ENCODE results near the gene FLRT1.

Gene FLRT1

GRCh38 chr11:64007160-64007628 is 28.5 kb upstream of the FLRT1 start:
- DNase-seq, result no peak

GRCh38 chr11:64007629-64008282 is 28.0 kb upstream of the FLRT1 start:
- DNase-seq, result no peak

DNA sequence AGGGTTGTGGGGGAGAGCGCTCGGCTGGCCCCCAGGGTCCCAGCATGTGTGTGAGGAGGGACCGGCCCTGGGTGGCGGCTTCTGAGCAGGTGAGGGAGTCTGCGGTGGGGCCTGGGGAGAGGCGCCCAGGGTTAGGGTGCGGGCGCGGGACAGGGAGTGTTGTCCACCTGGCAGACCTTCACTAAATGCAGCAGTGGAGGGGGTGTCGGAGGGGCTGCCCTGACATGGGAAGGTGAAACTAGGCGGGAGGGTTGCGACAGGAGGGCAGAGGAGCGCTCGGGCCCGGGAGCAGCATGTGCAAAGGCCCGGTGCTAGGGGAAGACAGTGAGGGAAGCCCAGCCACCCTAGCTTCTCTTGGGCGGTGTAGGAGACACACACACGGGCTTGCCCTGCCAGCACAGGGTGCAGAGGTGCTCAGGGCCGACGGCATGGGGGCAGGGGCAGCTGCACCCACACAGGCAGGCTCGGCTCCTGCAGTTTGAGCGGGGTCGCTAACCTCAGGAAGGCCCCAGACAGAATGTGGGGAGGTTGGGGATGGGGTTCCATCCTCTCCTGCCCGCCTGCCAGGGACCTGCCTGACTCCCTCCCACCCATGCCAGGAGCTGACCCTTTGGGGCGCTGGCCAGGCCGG is 27.3 kb upstream of the FLRT1 start:
- DNase-seq, result no peak

GRCh38 chr11:64008914-64009633 is 26.7 kb upstream of the FLRT1 start:
- no peak for DNase-seq

DNA sequence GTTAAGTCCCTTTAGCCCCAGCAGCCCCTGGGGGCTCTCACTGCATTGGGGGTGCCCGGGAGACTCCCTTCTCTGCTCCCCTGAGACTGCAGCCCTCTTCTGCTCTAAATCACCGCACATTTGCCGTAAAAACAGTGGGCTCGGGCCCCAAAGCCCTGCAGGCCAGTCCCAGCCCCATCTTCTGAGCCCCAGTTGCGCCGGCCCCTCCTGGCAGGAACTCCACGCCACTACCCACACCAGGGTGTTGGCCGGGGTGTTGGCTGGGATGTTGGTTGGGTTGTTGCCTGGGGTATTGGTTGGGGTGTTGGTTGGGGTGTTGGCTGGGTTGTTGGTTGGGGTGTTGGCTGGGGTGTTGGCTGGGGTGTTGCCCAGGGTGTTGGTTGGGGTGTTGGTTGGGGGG is 26.0 kb upstream of the FLRT1 start:
- DNase-seq, result no peak

DNA sequence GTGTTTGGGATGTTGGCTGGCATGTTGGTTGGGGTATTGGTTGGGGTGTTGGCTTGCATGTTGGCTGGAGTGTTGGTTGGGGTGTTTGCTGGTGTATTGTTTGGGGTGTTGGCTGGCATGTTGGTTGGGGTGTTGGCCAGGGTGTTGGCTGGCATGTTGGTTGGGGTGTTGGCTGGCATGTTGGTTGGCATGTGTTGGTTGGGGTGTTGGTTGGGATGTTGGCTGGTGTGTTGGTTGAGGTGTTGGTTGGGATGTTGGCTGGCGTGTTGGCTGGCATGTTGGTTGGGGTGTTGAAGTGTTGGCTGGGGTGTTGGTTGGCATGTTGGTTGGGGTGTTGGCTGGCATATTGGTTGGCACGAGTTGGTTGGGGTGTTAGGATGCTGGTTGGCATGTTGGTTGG is 24.9 kb upstream of the FLRT1 start:
- DNase-seq, result no peak

- DNase-seq, result no peak
Observed at GRCh38 chr11:64011371-64011770, 24.4 kb upstream of the FLRT1 start.

DNA sequence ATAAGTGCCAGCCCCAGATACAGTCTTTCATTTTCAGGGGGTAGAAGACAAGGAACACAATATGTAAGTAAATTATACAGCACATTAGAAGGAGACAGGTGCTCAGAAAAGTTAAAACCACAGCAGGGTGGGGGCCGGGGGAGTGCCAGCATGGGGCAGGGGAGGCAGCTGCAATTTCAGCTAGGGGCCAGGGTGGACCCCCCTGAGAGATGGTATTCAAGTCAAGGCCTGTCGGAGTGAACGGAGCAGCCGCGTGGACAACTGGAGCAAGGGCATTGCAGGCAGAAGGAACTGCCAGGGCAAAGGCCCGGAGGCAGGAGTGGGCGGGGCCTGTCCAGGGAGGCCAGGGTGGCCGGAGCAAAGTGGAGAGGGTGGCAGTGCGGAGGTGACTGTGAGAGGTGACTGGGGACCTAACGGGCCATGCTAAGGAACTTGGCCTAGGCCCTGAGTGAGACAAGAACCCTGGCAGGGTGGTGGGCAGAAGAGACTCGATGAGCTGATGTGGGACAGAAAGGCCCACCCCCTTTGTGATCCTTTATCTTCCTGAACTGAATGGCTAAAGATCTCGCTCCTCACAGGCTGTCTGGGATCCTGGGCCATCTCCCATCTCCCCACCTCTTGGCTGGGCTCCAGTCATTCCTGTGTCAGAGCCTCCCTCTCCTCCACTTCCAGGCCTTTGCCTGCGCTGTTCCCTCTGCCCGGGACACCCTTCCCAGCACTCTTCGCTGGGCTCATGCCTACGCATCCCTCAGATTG is 22.4 kb upstream of the FLRT1 start:
- no peak for DNase-seq

- no peak for DNase-seq
Observed at GRCh38 chr11:64014356-64014755, 21.4 kb upstream of the FLRT1 start.

- no peak for DNase-seq
Observed at GRCh38 chr11:64015510-64015909, 20.2 kb upstream of the FLRT1 start.

- DNase-seq, result no peak
Observed at GRCh38 chr11:64015935-64016845, 19.5 kb upstream of the FLRT1 start.

- DNase-seq, result no peak
Observed at GRCh38 chr11:64017945-64018224, 17.8 kb upstream of the FLRT1 start.

GRCh38 chr11:64018310-64018709 is 17.4 kb upstream of the FLRT1 start:
- no peak for DNase-seq

DNA sequence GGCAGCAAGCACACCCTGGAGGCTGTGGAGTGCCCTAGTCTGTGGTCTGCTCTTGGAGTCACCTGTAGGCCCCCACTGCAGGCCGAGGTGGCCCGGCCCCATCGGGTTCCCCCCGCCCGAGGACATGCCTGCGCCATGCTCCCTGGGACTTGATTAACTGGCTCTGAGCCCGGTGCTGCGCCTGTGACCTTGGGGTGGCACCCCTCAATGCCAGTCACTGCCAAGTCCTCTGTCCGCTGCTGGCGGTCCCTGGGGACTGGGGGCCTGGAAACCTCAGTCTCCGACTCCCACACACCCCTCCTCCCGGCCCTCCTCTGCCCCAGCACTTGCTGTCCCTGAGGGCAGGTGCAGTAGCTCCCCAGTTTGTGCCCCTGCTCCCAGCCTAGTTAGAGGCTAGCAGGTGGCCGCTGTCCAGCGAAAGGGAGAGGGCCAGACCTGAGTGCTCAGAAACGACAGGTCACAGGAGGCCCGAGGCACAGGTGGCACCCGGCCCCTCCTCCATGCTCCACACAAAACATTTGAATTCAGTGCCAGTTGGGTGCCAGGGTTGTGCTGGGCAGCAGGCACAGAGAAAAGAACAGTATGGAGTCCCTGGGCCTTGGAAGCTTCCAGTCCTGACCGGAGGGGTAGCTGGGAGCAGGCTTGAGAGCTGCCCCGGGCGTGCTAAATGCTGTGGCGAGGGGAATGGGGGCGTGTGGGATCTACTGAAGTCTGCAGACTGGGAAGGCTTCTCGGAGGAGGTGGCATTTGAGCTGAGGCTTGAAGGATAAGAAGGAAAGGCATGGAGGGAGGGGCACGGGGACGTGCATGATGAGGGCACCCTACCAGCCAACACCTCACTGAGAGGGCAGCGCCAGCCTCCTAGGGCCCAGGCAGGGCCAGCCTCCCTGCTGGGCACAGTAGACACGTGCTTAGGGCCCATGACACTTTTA is 16.4 kb upstream of the FLRT1 start:
- DNase-seq, result no peak

DNA sequence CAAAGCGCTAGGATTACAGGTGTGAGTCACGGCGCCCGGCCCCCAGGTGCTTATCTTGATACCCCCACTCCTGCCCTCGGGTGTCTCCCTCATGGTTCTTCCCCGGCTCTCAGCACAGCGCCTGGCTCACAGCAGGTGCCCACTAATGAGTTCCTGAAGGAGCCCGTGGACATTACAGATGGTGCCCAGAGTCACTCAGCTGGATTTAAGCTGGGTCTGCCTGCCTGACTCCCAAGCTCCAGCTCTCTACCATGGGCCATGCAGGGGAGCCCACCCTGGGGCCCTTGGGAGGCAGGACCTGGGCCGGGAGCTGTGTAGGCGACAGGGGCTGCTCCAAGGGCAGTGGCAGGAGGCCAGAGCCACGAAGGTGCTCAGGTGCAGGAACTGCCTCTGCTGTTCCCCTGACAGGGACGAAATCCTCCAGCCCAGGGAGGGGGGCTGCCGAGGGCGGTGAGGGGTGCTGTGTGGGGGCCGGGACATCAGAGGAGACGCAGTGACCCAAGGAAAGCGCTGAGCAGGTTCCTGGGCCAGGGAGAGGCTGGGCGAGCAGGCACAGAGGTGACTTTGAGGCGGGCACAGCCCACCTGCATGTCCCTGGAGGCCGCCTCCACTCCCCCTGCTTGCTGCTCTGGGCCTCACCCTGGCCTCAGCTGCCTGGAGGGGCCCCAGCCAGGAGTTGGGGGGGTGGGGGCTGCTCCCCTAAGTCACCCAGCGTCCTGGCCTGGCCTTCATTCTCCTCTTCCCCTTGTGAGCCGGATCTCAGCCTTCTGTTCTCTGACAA is 14.6 kb upstream of the FLRT1 start:
- no peak for DNase-seq

DNA sequence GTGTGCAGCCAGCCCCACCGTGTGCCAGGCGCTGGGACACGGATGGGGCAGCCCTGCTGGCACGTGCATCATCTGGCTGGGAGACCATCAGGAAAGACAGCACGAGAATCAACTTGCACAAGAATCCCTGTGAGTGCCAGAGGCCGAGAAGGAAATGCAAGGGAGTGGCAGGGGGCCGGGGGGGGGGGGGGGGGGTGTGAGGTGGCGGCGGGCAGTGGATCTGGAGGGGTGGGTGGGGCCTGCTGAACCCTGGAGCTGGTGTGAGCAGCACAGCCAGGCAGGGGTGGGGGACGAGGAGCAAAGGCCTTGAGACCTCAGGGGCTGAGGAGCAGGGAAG is 14.0 kb upstream of the FLRT1 start:
- DNase-seq, result no peak

DNA sequence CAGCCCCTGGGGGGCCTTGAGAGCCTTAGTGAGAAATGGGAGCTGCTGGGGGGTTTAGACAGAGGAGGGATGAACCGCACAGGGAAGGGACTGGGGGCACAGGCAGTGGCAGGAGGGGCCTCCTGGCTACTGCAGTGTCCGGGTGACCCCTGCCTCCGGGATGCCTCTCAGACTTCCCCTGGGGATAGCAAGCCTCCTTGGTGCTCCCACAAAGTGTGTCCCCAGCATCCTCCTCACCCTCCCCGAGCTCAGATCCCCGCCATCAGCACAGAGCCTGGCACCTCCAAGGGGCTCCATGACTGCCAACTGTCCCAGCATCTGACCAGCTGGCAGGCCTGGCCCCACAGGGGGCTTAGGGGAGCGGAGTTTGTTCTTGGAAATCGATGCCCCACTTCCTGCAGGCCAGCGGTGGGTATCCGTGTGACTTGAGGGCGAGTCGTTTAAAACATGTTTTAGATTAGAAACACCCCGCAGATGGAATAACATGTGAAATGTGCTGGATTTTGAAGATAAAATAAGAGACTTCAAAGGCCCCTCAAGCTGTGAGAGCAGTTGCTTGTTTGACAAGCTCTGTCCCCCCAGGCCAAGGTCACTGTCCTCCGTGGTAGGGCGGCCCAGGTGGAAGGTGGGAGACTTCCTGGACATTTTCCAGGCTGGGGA is 13.5 kb upstream of the FLRT1 start:
- no peak for DNase-seq

DNA sequence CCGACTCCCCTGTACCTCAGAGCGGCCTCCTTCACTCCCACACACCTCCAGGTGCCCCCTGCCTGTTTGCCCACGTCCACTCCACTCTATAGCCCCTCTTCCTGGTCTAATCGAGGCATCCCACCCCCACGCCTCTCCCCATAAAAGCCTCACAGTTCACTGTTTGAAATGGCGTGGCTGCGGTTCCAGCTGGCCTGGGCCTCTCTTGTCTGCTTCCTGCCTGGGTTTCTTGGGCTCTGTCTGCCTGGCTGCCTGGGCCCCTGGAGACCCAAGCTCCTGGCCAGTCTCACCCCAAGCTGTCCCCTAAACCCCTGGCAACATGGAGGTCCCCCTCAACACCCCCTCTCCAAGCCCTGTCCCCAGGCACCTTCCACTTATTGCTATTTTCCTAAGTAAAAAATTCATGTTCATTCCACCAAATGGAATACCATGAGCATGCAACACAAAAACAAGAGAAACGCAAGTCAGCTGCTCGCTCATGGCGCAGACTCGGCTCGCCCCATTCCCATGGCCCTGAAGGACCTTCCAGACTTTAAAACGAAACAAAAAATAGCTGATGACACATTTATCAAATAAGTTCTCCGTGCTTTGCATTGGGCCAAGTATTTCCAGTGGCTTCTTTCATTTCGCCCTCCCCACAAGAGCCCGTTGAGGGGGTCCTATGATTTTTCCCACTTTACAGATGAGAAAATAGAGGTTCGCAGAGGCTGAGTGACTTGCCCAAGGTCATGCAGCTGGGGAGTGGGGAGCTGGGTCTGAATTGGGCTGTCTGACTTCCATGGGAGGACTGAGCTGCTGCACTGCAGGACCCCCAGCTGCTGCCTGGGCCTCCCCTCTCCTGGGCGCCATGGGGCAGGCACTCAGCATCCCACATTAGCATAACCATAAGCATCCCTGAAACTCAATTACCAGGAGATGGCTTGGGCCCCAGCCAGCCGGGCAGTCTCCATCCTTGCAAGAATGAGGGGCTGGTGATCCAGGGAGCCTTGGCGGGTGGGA is 11.7 kb upstream of the FLRT1 start:
- no peak for DNase-seq

GRCh38 chr11:64025205-64025604 is 10.5 kb upstream of the FLRT1 start:
- DNase-seq, result no peak
